H7 (cell line): ENCODE measurements around the gene CD226. TPM values are rescaled to one million over a fixed set of nuclear protein-coding genes. Genes with fewer than 3 reads are reported as not detected.
"Not testable (repeated sequence)": the region's sequence is repeated elsewhere in the genome, so short reads cannot be mapped to it uniquely, and the experiment has no call there.

Experiments
- DNase-seq: peaks from one replicate; pipeline ENCODE4 v3.0.0; 2012
- H3K27me3 ChIP-seq: 2 replicates; pipeline ENCODE4 v1.6.0; 2011; ENCODE audit warnings: mild to moderate bottlenecking, low read length; ENCODE audit not compliant: control insufficient read depth, insufficient read depth
- H3K36me3 ChIP-seq: replicated peaks from 2 replicates; pipeline ENCODE4 v1.5.1; 2011; ENCODE audit warnings: low read length; ENCODE audit not compliant: control insufficient read depth, insufficient read depth
- H3K4me3 ChIP-seq: 2 replicates; pipeline ENCODE4 v1.5.1; 2011; ENCODE audit warnings: low read depth, mild to moderate bottlenecking, control low read depth, low read length, moderate library complexity; ENCODE audit not compliant: insufficient read depth
- total RNA-seq: library from RNA; depleted of rRNA; stranded (reverse); fragments of >200 nt; shearing (Covaris generic); gene quantifications from 2 replicates; pipeline ENCODE4 v1.2.3, GENCODE V29; 2014

CD226 gene
- total RNA-seq, 1 experiment from 2014 or later, result not detected

GRCh38 chr18:69879051-69879450 lies 68.6 kb downstream of the CD226 start:
- not testable (repeated sequence) for H3K4me3 ChIP-seq, H3K27me3 ChIP-seq, H3K36me3 ChIP-seq, DNase-seq

- H3K36me3 ChIP-seq, result no peaks in the 10 kb centered on the region
- DNase-seq, result no peak
- no peaks in the 10 kb centered on the region for H3K27me3 ChIP-seq
- no peak overlapping the region for H3K4me3 ChIP-seq
Observed at GRCh38 chr18:69878213-69878933, 69.3 kb downstream of the CD226 start.

GRCh38 chr18:69876490-69876889 lies 71.2 kb downstream of the CD226 start:
- H3K36me3 ChIP-seq, result no peaks in the 10 kb centered on the region
- no peak overlapping the region for H3K4me3 ChIP-seq
- no peaks in the 10 kb centered on the region for H3K27me3 ChIP-seq
- DNase-seq, result no peak

GRCh38 chr18:69874058-69874457 lies 73.6 kb downstream of the CD226 start:
- no peaks in the 10 kb centered on the region for H3K27me3 ChIP-seq
- no peaks in the 10 kb centered on the region for H3K36me3 ChIP-seq
- no peak overlapping the region for H3K4me3 ChIP-seq
- no peak for DNase-seq

GRCh38 chr18:69872661-69873060 lies 75.0 kb downstream of the CD226 start:
- no peak for DNase-seq
- Histone ChIP-seq H3K27me3 (no peaks in the 10 kb centered on the region), H3K4me3 (no peak overlapping the region), H3K36me3 (no peaks in the 10 kb centered on the region)

GRCh38 chr18:69871363-69871762 lies 76.3 kb downstream of the CD226 start:
- DNase-seq, result no peak
- no peaks in the 10 kb centered on the region for H3K36me3 ChIP-seq
- no peak overlapping the region for H3K4me3 ChIP-seq
- no peaks in the 10 kb centered on the region for H3K27me3 ChIP-seq

GRCh38 chr18:69870736-69871135 lies 76.9 kb downstream of the CD226 start:
- no peaks in the 10 kb centered on the region for H3K36me3 ChIP-seq
- H3K27me3 ChIP-seq, result no peaks in the 10 kb centered on the region
- DNase-seq, result no peak
- H3K4me3 ChIP-seq, result no peak overlapping the region

- Histone ChIP-seq H3K4me3 (no peak overlapping the region), H3K27me3 (no peaks in the 10 kb centered on the region), H3K36me3 (no peaks in the 10 kb centered on the region)
- DNase-seq, result no peak
Observed at GRCh38 chr18:69866212-69866611, 81.5 kb downstream of the CD226 start.

- H3K36me3 ChIP-seq, result no peaks in the 10 kb centered on the region
- no peak for DNase-seq
- H3K27me3 ChIP-seq, result no peaks in the 10 kb centered on the region
- no peak overlapping the region for H3K4me3 ChIP-seq
Observed at GRCh38 chr18:69865776-69866175, 81.9 kb downstream of the CD226 start.

- H3K27me3 ChIP-seq, H3K36me3 ChIP-seq, H3K4me3 ChIP-seq, DNase-seq: not testable (repeated sequence)
Observed at GRCh38 chr18:69864802-69865201, 82.9 kb downstream of the CD226 start.

- no peak for DNase-seq
- no peaks in the 10 kb centered on the region for H3K36me3 ChIP-seq
- no peak overlapping the region for H3K4me3 ChIP-seq
- no peaks in the 10 kb centered on the region for H3K27me3 ChIP-seq
Observed at GRCh38 chr18:69858897-69859296, 88.8 kb downstream of the CD226 start.

- no peaks in the 10 kb centered on the region for H3K27me3 ChIP-seq
- no peaks in the 10 kb centered on the region for H3K36me3 ChIP-seq
- peak; percentile 50 for DNase-seq
- no peak overlapping the region for H3K4me3 ChIP-seq
Observed at GRCh38 chr18:69854455-69854854, 93.2 kb downstream of the CD226 start.

GRCh38 chr18:69853051-69853450 lies 94.6 kb downstream of the CD226 start:
- DNase-seq, result no peak
- Histone ChIP-seq H3K36me3 (no peaks in the 10 kb centered on the region), H3K4me3 (no peak overlapping the region), H3K27me3 (no peaks in the 10 kb centered on the region)

- no peaks in the 10 kb centered on the region for H3K36me3 ChIP-seq
- peak; percentile 24 for DNase-seq
- no peaks in the 10 kb centered on the region for H3K27me3 ChIP-seq
- H3K4me3 ChIP-seq, result no peak overlapping the region
Observed at GRCh38 chr18:69845593-69846506, 101.8 kb downstream of the CD226 start.

- DNase-seq, result no peak
Observed at GRCh38 chr18:69844656-69845055, 103.0 kb downstream of the CD226 start.

More at GRCh38 chr18:69844656-69845055, 103.0 kb downstream of the CD226 start:
- Histone ChIP-seq H3K4me3 (no peak overlapping the region), H3K27me3 (no peaks in the 10 kb centered on the region), H3K36me3 (no peaks in the 10 kb centered on the region)
